Measurements from ENCODE around the gene MYH13. TPM values are rescaled to one million over a fixed set of nuclear protein-coding genes. Genes with fewer than 3 reads are reported as not detected.

Gene MYH13
- total and polyA plus RNA-seq, 2 donors (not counting 3 experiments of a cell fraction or from before 2014, with no cell fraction given): not detected

DNA sequence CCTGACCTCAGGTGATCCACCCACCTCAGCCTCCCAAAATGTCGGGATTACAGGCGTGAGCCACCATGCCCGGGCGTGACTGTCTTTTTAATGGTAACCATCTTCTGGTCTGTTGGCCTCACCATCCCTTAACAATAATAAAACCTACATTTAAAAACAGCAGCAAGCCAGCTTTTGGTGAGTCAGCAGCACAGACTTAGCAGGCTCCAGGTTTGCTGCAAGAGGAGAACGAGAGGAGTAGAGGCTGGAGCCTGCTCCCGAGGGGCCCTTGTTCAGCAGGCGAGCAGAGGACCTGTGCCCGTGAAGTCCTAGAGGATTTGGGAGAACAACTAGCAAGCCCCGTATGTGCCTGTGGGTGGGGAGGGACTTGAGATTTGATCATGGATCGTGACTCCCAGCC, 35.7 kb downstream of the MYH13 start:
- Histone ChIP-seq H3K27ac (ENCODE audit: insufficient read depth, low read depth, low read length) (no peak overlapping the region), H3K9ac (replicated peaks; ENCODE audit: extremely low read depth, insufficient read depth, low read length) (no peak overlapping the region), H3K27me3 (ENCODE audit: control insufficient read depth in 2 of 2, insufficient read depth in 2 of 2, low read length in 2 of 2) (no peaks in the 10 kb centered on the region), H3K4me2 (ENCODE audit: insufficient read depth, low read length) (no peak overlapping the region), H3K9me3 (replicated peaks; ENCODE audit: control insufficient read depth, insufficient read depth, low read length) (no peaks in the 10 kb centered on the region), H4K20me1 (replicated peaks; ENCODE audit: control insufficient read depth, extremely low read depth, insufficient read depth, low read length) (no peaks in the 10 kb centered on the region), H3K9me1 (replicated peaks; ENCODE audit: control insufficient read depth, extremely low read depth, insufficient read depth, low read length) (no peaks in the 10 kb centered on the region), H3K36me3 (ENCODE audit: control insufficient read depth in 2 of 2, extremely low read depth in 1 of 2, insufficient read depth in 2 of 2, low read length in 2 of 2) (no peaks in the 10 kb centered on the region), H3K79me2 (ENCODE audit: control insufficient read depth, insufficient read depth, low read length) (no peaks in the 10 kb centered on the region), H3K4me3 (replicated peaks in 1 of 3; ENCODE audit: insufficient read depth in 1 of 3, low read depth in 1 of 3, low read length in 3 of 3) (no peak overlapping the region), H3K4me1 (ENCODE audit: control insufficient read depth, extremely low read depth, insufficient read depth, low read length) (no peaks in the 10 kb centered on the region), H2AFZ (ENCODE audit: low read depth, low read length) (no peak overlapping the region)
- FAIRE-seq: no peak
- intact Hi-C loops (cut with micrococcal nuclease): no loop called here
- no TSS peak for BruUV-seq (replicated peaks)
- POLR2A ChIA-PET: no interaction called here
- dilution Hi-C loops (cut with MboI; ENCODE audit: extremely low pct_ligation_motif_present, low sequenced_read_pairs): no loop called here
- no peak for DNase-seq (ENCODE audit: low read depth, low spot score)
- CTCF ChIA-PET: no interaction called here
- TF ChIP-seq, protein P1, sequence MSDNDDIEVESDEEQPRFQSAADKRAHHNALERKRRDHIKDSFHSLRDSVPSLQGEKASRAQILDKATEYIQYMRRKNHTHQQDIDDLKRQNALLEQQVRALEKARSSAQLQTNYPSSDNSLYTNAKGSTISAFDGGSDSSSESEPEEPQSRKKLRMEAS (IDR thresholded peaks at IDR 0.05; ENCODE audit: insufficient read depth, insufficient read length): no peak
- TF ChIP-seq EZH2 (IDR thresholded peaks at IDR 0.05; ENCODE audit: borderline replicate concordance, low read depth, low read length, severe bottlenecking) (no peak), FOS (IDR thresholded peaks at IDR 0.05; ENCODE audit: borderline replicate concordance, insufficient read depth, low read length) (no peak)

DNA sequence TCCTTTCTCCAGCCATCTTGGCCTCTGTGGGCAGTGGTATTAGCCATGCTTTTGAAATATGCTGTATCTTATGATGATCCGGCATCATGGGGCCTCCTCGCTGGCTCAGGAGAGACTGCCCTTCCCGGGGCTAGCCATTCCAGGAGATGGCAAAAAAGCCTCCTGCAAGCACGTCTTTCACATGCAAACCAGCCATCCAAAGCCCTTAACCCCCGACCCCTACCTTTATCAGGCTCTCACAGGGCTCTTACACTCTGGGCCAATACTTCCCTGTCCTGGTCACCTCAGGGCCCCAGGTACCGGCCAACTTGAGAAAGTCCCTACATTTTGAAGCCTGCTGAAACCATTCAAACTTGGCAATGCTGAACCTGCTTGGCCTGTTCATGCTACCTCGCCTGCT, 36.4 kb downstream of the MYH13 start:
- no peak for DNase-seq (ENCODE audit: low read depth, low spot score)

More for the DNA sequence above, 36.4 kb downstream of the MYH13 start:
- no peak overlapping the region for H3K4me2 ChIP-seq (ENCODE audit: insufficient read depth, low read length)
- H3K27me3 ChIP-seq (ENCODE audit: control insufficient read depth in 2 of 2, insufficient read depth in 2 of 2, low read length in 2 of 2): no peaks in the 10 kb centered on the region
- H3K36me3 ChIP-seq (ENCODE audit: control insufficient read depth in 2 of 2, extremely low read depth in 1 of 2, insufficient read depth in 2 of 2, low read length in 2 of 2): no peaks in the 10 kb centered on the region
- H3K4me1 ChIP-seq (ENCODE audit: control insufficient read depth, extremely low read depth, insufficient read depth, low read length): no peaks in the 10 kb centered on the region
- TF ChIP-seq EZH2 (IDR thresholded peaks at IDR 0.05; ENCODE audit: borderline replicate concordance, low read depth, low read length, severe bottlenecking): no peak
- no peak for TF ChIP-seq MYC (IDR thresholded peaks at IDR 0.05; ENCODE audit: low read depth, low read length)
- TF ChIP-seq, protein P1 (IDR thresholded peaks at IDR 0.05; ENCODE audit: insufficient read depth, insufficient read length): no peak
- TF ChIP-seq POLR2AphosphoS5 (IDR thresholded peaks at IDR 0.05; ENCODE audit: insufficient read depth, low read depth, low read length): no peak
- TF ChIP-seq JUN (IDR thresholded peaks at IDR 0.05; ENCODE audit: borderline replicate concordance, insufficient read depth, insufficient read length, low read depth): no peak
- no peak for TF ChIP-seq FOS (IDR thresholded peaks at IDR 0.05; ENCODE audit: borderline replicate concordance, insufficient read depth, low read length)
- TF ChIP-seq, protein P2, sequence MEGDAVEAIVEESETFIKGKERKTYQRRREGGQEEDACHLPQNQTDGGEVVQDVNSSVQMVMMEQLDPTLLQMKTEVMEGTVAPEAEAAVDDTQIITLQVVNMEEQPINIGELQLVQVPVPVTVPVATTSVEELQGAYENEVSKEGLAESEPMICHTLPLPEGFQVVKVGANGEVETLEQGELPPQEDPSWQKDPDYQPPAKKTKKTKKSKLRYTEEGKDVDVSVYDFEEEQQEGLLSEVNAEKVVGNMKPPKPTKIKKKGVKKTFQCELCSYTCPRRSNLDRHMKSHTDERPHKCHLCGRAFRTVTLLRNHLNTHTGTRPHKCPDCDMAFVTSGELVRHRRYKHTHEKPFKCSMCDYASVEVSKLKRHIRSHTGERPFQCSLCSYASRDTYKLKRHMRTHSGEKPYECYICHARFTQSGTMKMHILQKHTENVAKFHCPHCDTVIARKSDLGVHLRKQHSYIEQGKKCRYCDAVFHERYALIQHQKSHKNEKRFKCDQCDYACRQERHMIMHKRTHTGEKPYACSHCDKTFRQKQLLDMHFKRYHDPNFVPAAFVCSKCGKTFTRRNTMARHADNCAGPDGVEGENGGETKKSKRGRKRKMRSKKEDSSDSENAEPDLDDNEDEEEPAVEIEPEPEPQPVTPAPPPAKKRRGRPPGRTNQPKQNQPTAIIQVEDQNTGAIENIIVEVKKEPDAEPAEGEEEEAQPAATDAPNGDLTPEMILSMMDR (IDR thresholded peaks at IDR 0.05; ENCODE audit: extremely low read depth in 1 of 2, insufficient read depth in 1 of 2, low read depth in 1 of 2, low read length in 2 of 2): no peak
- TF ChIP-seq GATA2 (IDR thresholded peaks at IDR 0.05; ENCODE audit: insufficient read depth, insufficient read length, low read depth, low read length): no peak
- no peak for TF ChIP-seq POLR2A (IDR thresholded peaks at IDR 0.05; ENCODE audit: low read depth, low read length)
- no peaks in the 10 kb centered on the region for H3K9me3 ChIP-seq (replicated peaks; ENCODE audit: control insufficient read depth, insufficient read depth, low read length)
- H3K9me1 ChIP-seq (replicated peaks; ENCODE audit: control insufficient read depth, extremely low read depth, insufficient read depth, low read length): no peaks in the 10 kb centered on the region
- H3K9ac ChIP-seq (replicated peaks; ENCODE audit: extremely low read depth, insufficient read depth, low read length): no peak overlapping the region
- H3K79me2 ChIP-seq (ENCODE audit: control insufficient read depth, insufficient read depth, low read length): no peaks in the 10 kb centered on the region
- no peak overlapping the region for H3K4me3 ChIP-seq (replicated peaks in 1 of 3; ENCODE audit: insufficient read depth in 1 of 3, low read depth in 1 of 3, low read length in 3 of 3)
- CTCF ChIA-PET: no interaction called here
- POLR2A ChIA-PET: no interaction called here
- intact Hi-C loops (cut with micrococcal nuclease): no loop called here
- no peak overlapping the region for H3K27ac ChIP-seq (ENCODE audit: insufficient read depth, low read depth, low read length)
- H4K20me1 ChIP-seq (replicated peaks; ENCODE audit: control insufficient read depth, extremely low read depth, insufficient read depth, low read length): no peaks in the 10 kb centered on the region
- no peak overlapping the region for H2AFZ ChIP-seq (ENCODE audit: low read depth, low read length)
- dilution Hi-C loops (cut with MboI; ENCODE audit: extremely low pct_ligation_motif_present, low sequenced_read_pairs): no loop called here
- FAIRE-seq: no peak
- BruUV-seq (replicated peaks): no TSS peak
